ENCODE results near the gene MAPK8IP1. TPM values are rescaled to one million over a fixed set of nuclear protein-coding genes. Genes with fewer than 3 reads are reported as not detected.

MAPK8IP1 gene
- total RNA-seq, 1 experiment from 2014 or later, result 8.2 TPM

GRCh38 chr11:45850446-45850845, 35.0 kb upstream of the MAPK8IP1 start:
- H3K9me3 ChIP-seq, result no peaks in the 10 kb centered on the region
- H3K36me3 Mint-ChIP-seq (ENCODE audit: insufficient read depth, unreplicated experiment), result peaks cover 28% of the 10 kb centered on the region
- H3K9me3 Mint-ChIP-seq (ENCODE audit: unreplicated experiment), result no peaks in the 10 kb centered on the region
- H3K27me3 Mint-ChIP-seq (ENCODE audit: insufficient read depth, unreplicated experiment), result no peaks in the 10 kb centered on the region
- intact Hi-C loops (cut with micrococcal nuclease; ENCODE audit: unreplicated experiment), result no loop called here
- no peak overlapping the region for H3K4me3 Mint-ChIP-seq (ENCODE audit: unreplicated experiment)
- no peak for TF ChIP-seq CTCF (IDR thresholded peaks at IDR 0.05; ENCODE audit: insufficient read depth in 1 of 2, low read depth in 1 of 2, low read length in 1 of 2, severe bottlenecking in 1 of 2, unreplicated experiment in 1 of 2)
- peaks cover 11% of the 10 kb centered on the region for H3K4me1 ChIP-seq
- H3K36me3 ChIP-seq (ENCODE audit: control insufficient read depth, insufficient read depth, low read length), result no peaks in the 10 kb centered on the region
- peaks cover 13% of the 10 kb centered on the region for H3K4me1 Mint-ChIP-seq (ENCODE audit: low read depth, unreplicated experiment)
- POLR2A ChIA-PET, result interaction anchor here (0.6 kb wide), 1 partner anchor 929 kb away, joined by 6 read pairs; no protein-coding TSS in a partner anchor
- no TSS peak for BruUV-seq (replicated peaks)
- no peak overlapping the region for H3K27ac Mint-ChIP-seq (ENCODE audit: unreplicated experiment)
- CTCF ChIA-PET, result interaction anchor here (0.7 kb wide), 1 partner anchor 81 kb away, joined by 3 read pairs; no protein-coding TSS in a partner anchor
- H3K4me3 ChIP-seq (ENCODE audit: low read depth, low read length), result no peak overlapping the region
- DNase-seq, result no peak
- no peaks in the 10 kb centered on the region for H3K27me3 ChIP-seq (replicated peaks; ENCODE audit: control insufficient read depth, insufficient read depth, low read length)

- Histone ChIP-seq H3K9me3 (no peaks in the 10 kb centered on the region), H3K36me3 (ENCODE audit: control insufficient read depth, insufficient read depth, low read length) (0 out of 2 replicates have a peak, but pooled peaks cover 1% of the 10 kb centered on the region), H3K27me3 (replicated peaks; ENCODE audit: control insufficient read depth, insufficient read depth, low read length) (no peaks in the 10 kb centered on the region), H3K4me3 (ENCODE audit: low read depth, low read length) (no peak overlapping the region), H3K4me1 (peaks cover 11% of the 10 kb centered on the region)
- H3K4me3 Mint-ChIP-seq (ENCODE audit: unreplicated experiment), result no peak overlapping the region
- no peak overlapping the region for H3K27ac Mint-ChIP-seq (ENCODE audit: unreplicated experiment)
- POLR2A ChIA-PET, result no interaction called here
- peaks cover 22% of the 10 kb centered on the region for H3K36me3 Mint-ChIP-seq (ENCODE audit: insufficient read depth, unreplicated experiment)
- no peaks in the 10 kb centered on the region for H3K27me3 Mint-ChIP-seq (ENCODE audit: insufficient read depth, unreplicated experiment)
- peaks cover 13% of the 10 kb centered on the region for H3K4me1 Mint-ChIP-seq (ENCODE audit: low read depth, unreplicated experiment)
- TF ChIP-seq CTCF (IDR thresholded peaks at IDR 0.05; ENCODE audit: insufficient read depth in 1 of 2, low read depth in 1 of 2, low read length in 1 of 2, severe bottlenecking in 1 of 2, unreplicated experiment in 1 of 2), result no peak
- intact Hi-C loops (cut with micrococcal nuclease; ENCODE audit: unreplicated experiment), result no loop called here
- CTCF ChIA-PET, result interaction anchor here (0.7 kb wide), 1 partner anchor 46 kb away, joined by 3 read pairs; no protein-coding TSS in a partner anchor
- BruUV-seq (replicated peaks), result no TSS peak
- no peak for DNase-seq
- H3K9me3 Mint-ChIP-seq (ENCODE audit: unreplicated experiment), result no peaks in the 10 kb centered on the region
Measured at GRCh38 chr11:45851228-45851627, 34.2 kb upstream of the MAPK8IP1 start.

- Histone ChIP-seq H3K27me3 (replicated peaks; ENCODE audit: control insufficient read depth, insufficient read depth, low read length) (no peaks in the 10 kb centered on the region), H3K36me3 (ENCODE audit: control insufficient read depth, insufficient read depth, low read length) (peaks cover 5% of the 10 kb centered on the region; the same call in 1 of the 2 replicates), H3K4me1 (peaks cover 11% of the 10 kb centered on the region), H3K4me3 (ENCODE audit: low read depth, low read length) (no peak overlapping the region), H3K9me3 (no peaks in the 10 kb centered on the region)
- no peaks in the 10 kb centered on the region for H3K9me3 Mint-ChIP-seq (ENCODE audit: unreplicated experiment)
- peaks cover 13% of the 10 kb centered on the region for H3K4me1 Mint-ChIP-seq (ENCODE audit: low read depth, unreplicated experiment)
- peaks cover 16% of the 10 kb centered on the region for H3K36me3 Mint-ChIP-seq (ENCODE audit: insufficient read depth, unreplicated experiment)
- no peak overlapping the region for H3K4me3 Mint-ChIP-seq (ENCODE audit: unreplicated experiment)
- CTCF ChIA-PET, result no interaction called here
- no peaks in the 10 kb centered on the region for H3K27me3 Mint-ChIP-seq (ENCODE audit: insufficient read depth, unreplicated experiment)
- DNase-seq, result no peak
- POLR2A ChIA-PET, result no interaction called here
- intact Hi-C loops (cut with micrococcal nuclease; ENCODE audit: unreplicated experiment), result no loop called here
- BruUV-seq (replicated peaks), result no TSS peak
- H3K27ac Mint-ChIP-seq (ENCODE audit: unreplicated experiment), result no peak overlapping the region
- no peak for TF ChIP-seq CTCF (IDR thresholded peaks at IDR 0.05; ENCODE audit: insufficient read depth in 1 of 2, low read depth in 1 of 2, low read length in 1 of 2, severe bottlenecking in 1 of 2, unreplicated experiment in 1 of 2)
Measured at GRCh38 chr11:45852018-45852711, 33.3 kb upstream of the MAPK8IP1 start.
